Activated CD4-positive, alpha-beta memory T cell treated with anti-CD3 and anti-CD28 coated beads for 36 hours (primary cell): ENCODE results near the gene ZSWIM5. TPM values are rescaled to one million over a fixed set of nuclear protein-coding genes. Genes with fewer than 3 reads are reported as not detected.
"Not testable (repeated sequence)": the region's sequence is repeated elsewhere in the genome, so short reads cannot be mapped to it uniquely, and the experiment has no call there.

Experiments used
- CTCF ChIA-PET: fragments of 350-600 bp; sonication (Branson Sonifier 250); formaldehyde crosslinking; loops from one replicate; lab custom pipeline; 2021; ENCODE audit warnings: antibody characterized with exemption, inconsistent platforms; lab: Charles Lee
- POLR2A ChIA-PET: fragments of 350-600 bp; sonication (Branson Sonifier 250); formaldehyde crosslinking; loops from one replicate; lab custom pipeline; 2021; ENCODE audit warnings: antibody characterized with exemption; lab: Charles Lee
- DNase-seq: peaks from one replicate; pipeline ENCODE4 v3.0.0-alpha.2; 2020
- H3K27ac Mint-ChIP-seq: one replicate; pipeline ENCODE4 v1.8.0; 2021; ENCODE audit warnings: mixed read lengths
- H3K27me3 Mint-ChIP-seq: one replicate; pipeline ENCODE4 v1.8.0; 2021; ENCODE audit warnings: mixed read lengths
- H3K36me3 Mint-ChIP-seq: one replicate; pipeline ENCODE4 v1.8.0; 2021; ENCODE audit warnings: mixed read lengths
- H3K4me1 Mint-ChIP-seq: one replicate; pipeline ENCODE4 v1.8.0; 2021; ENCODE audit warnings: low read depth, mixed read lengths
- H3K4me3 Mint-ChIP-seq: one replicate; pipeline ENCODE4 v1.8.0; 2021; ENCODE audit warnings: mild to moderate bottlenecking, mixed read lengths
- H3K9me3 Mint-ChIP-seq: one replicate; pipeline ENCODE4 v1.8.0; 2021; ENCODE audit warnings: mixed read lengths
- intact Hi-C: fragments of 100-400 bp; cut with micrococcal nuclease; formaldehyde crosslinking; loops from one replicate; pipeline ENCODE4 v1.15.1; 2023
- total RNA-seq, 2 experiments: library from RNA; stranded (reverse); gene quantifications; one replicate each; pipeline ENCODE4 v1.2.3, GENCODE V29; 2021

Gene ZSWIM5
- total RNA-seq, 2 experiments from 2014 or later: 0.51 to 0.59 TPM

DNA sequence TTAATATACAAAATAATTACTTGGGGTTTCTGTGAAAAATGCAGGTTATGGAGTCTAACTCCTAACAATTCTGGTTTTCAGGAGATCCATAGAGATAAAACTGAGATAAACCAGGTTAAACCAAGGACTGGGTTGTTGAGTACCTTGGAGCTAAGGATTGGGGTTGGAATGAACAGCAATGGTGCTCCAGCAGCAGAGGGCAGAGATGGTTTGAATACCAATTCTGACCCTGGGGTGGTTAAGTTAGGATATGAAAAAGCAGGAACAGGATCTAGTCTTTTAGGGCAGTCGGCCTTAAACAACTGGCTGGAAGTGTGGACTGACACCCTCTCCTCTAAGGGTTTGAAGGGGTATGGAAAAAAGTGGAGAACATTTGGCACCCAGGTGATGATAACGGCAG is 141.3 kb downstream of the ZSWIM5 start:
- intact Hi-C loops: no loop called here
- Mint-ChIP-seq H3K4me1 (no peaks in the 10 kb centered on the region), H3K36me3 (no peaks in the 10 kb centered on the region), H3K27me3 (no peaks in the 10 kb centered on the region), H3K9me3 (no peaks in the 10 kb centered on the region), H3K4me3 (no peak overlapping the region), H3K27ac (no peak overlapping the region)
- POLR2A ChIA-PET: no interaction called here
- CTCF ChIA-PET: interaction anchor here (0.5 kb wide), 1 partner anchor 150 kb away, joined by 3 read pairs; no protein-coding TSS in a partner anchor
- DNase-seq: no peak

DNA sequence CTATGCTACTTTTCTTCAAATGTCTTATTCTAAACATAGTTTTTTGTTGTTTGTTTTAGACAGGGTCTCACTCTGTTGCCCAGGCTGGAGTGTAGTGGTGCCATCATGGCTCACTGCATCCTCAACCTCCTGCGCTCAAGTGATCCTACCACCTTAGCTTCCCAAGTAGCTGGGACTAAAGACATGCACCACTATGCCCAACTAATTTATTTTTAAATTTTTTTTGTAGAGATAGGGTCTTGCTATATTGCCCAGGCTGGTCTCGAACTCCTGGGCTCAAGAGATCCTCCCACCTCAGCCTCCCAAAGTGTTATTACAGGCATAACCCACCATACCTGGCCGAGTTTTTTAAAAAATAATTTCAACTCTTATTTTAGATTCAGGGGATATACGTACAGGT is 143.9 kb downstream of the ZSWIM5 start:
- H3K4me1 Mint-ChIP-seq, H3K9me3 Mint-ChIP-seq, intact Hi-C loops, POLR2A ChIA-PET, CTCF ChIA-PET, DNase-seq, H3K27ac Mint-ChIP-seq, H3K27me3 Mint-ChIP-seq, H3K36me3 Mint-ChIP-seq, H3K4me3 Mint-ChIP-seq: not testable (repeated sequence)

- Mint-ChIP-seq H3K9me3 (no peaks in the 10 kb centered on the region), H3K27me3 (no peaks in the 10 kb centered on the region), H3K4me3 (no peak overlapping the region), H3K36me3 (no peaks in the 10 kb centered on the region), H3K4me1 (no peaks in the 10 kb centered on the region), H3K27ac (no peak overlapping the region)
- intact Hi-C loops: no loop called here
- POLR2A ChIA-PET: no interaction called here
- DNase-seq: no peak
- CTCF ChIA-PET: no interaction called here
Measured at GRCh38 chr1:45059829-45060228, 146.6 kb downstream of the ZSWIM5 start.

GRCh38 chr1:45057542-45057941 is 148.9 kb downstream of the ZSWIM5 start:
- H3K4me1 Mint-ChIP-seq: no peaks in the 10 kb centered on the region
- no peaks in the 10 kb centered on the region for H3K9me3 Mint-ChIP-seq
- DNase-seq: no peak
- intact Hi-C loops: no loop called here
- H3K4me3 Mint-ChIP-seq: no peak overlapping the region
- no peak overlapping the region for H3K27ac Mint-ChIP-seq
- H3K27me3 Mint-ChIP-seq: no peaks in the 10 kb centered on the region
- ChIA-PET POLR2A (no interaction called here), CTCF (no interaction called here)
- H3K36me3 Mint-ChIP-seq: no peaks in the 10 kb centered on the region

GRCh38 chr1:45051005-45051772 is 155.2 kb downstream of the ZSWIM5 start:
- ChIA-PET CTCF (interaction anchor here (0.6 to 2.5 kb wide), 4 partner anchors 33 to 252 kb away, joined by 3 to 8 read pairs (median 5); no protein-coding TSS in a partner anchor), POLR2A (no interaction called here)
- no peak overlapping the region for H3K4me3 Mint-ChIP-seq
- no peak for DNase-seq
- no peaks in the 10 kb centered on the region for H3K9me3 Mint-ChIP-seq
- intact Hi-C loops: no loop called here
- no peak overlapping the region for H3K27ac Mint-ChIP-seq
- H3K27me3 Mint-ChIP-seq: no peaks in the 10 kb centered on the region
- H3K4me1 Mint-ChIP-seq: peaks cover 14% of the 10 kb centered on the region
- no peaks in the 10 kb centered on the region for H3K36me3 Mint-ChIP-seq

- POLR2A ChIA-PET: no interaction called here
- CTCF ChIA-PET: no interaction called here
- Mint-ChIP-seq H3K9me3 (no peaks in the 10 kb centered on the region), H3K36me3 (no peaks in the 10 kb centered on the region), H3K27ac (no peak overlapping the region), H3K27me3 (no peaks in the 10 kb centered on the region), H3K4me3 (no peak overlapping the region), H3K4me1 (peaks cover 14% of the 10 kb centered on the region)
- intact Hi-C loops: no loop called here
- no peak for DNase-seq
Measured at GRCh38 chr1:45047032-45047431, 159.4 kb downstream of the ZSWIM5 start.

GRCh38 chr1:45044916-45045315 is 161.5 kb downstream of the ZSWIM5 start:
- Mint-ChIP-seq H3K27me3 (no peaks in the 10 kb centered on the region), H3K4me1 (no peaks in the 10 kb centered on the region), H3K9me3 (no peaks in the 10 kb centered on the region), H3K27ac (no peak overlapping the region), H3K4me3 (no peak overlapping the region), H3K36me3 (no peaks in the 10 kb centered on the region)
- DNase-seq: no peak
- intact Hi-C loops: no loop called here
- POLR2A ChIA-PET: no interaction called here
- CTCF ChIA-PET: no interaction called here

DNA sequence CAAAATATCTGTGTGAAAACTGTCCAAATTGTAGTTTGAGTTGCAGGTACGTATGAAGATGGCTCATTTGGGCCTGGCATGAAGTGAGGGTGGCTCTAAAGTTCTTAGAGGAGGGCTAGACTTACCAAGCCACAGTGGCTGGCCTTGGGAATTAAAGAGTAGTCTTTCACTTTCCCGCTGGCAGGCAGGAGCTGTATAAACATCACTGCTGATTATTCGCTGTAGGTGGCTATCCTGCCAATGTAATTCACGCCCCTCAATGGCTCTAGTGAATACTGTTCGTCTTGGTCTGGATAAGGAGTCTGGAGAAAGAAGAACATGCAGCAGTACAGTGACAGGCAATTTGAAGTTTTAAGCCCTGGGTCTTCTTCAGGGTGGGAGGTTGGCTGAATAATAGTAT is 163.3 kb downstream of the ZSWIM5 start:
- Mint-ChIP-seq H3K9me3 (no peaks in the 10 kb centered on the region), H3K4me3 (no peak overlapping the region)
- CTCF ChIA-PET: no interaction called here

GRCh38 chr1:45040297-45040696 is 166.1 kb downstream of the ZSWIM5 start:
- ChIA-PET CTCF (no interaction called here), POLR2A (no interaction called here)
- Mint-ChIP-seq H3K27ac (no peak overlapping the region), H3K4me3 (no peak overlapping the region), H3K9me3 (no peaks in the 10 kb centered on the region), H3K36me3 (no peaks in the 10 kb centered on the region), H3K4me1 (peaks cover 5% of the 10 kb centered on the region), H3K27me3 (no peaks in the 10 kb centered on the region)
- DNase-seq: no peak
- intact Hi-C loops: no loop called here

More for the DNA sequence above, 163.3 kb downstream of the ZSWIM5 start:
- intact Hi-C loops: no loop called here
- Mint-ChIP-seq H3K27ac (no peak overlapping the region), H3K36me3 (no peaks in the 10 kb centered on the region), H3K4me1 (no peaks in the 10 kb centered on the region), H3K27me3 (no peaks in the 10 kb centered on the region)
- POLR2A ChIA-PET: no interaction called here
- DNase-seq: no peak

GRCh38 chr1:45038661-45039364 is 167.6 kb downstream of the ZSWIM5 start:
- H3K27ac Mint-ChIP-seq: no peak overlapping the region
- POLR2A ChIA-PET: no interaction called here
- peaks cover 5% of the 10 kb centered on the region for H3K4me1 Mint-ChIP-seq
- intact Hi-C loops: no loop called here
- CTCF ChIA-PET: no interaction called here
- no peak overlapping the region for H3K4me3 Mint-ChIP-seq
- H3K27me3 Mint-ChIP-seq: no peaks in the 10 kb centered on the region
- DNase-seq: no peak
- H3K36me3 Mint-ChIP-seq: no peaks in the 10 kb centered on the region
- H3K9me3 Mint-ChIP-seq: no peaks in the 10 kb centered on the region

DNA sequence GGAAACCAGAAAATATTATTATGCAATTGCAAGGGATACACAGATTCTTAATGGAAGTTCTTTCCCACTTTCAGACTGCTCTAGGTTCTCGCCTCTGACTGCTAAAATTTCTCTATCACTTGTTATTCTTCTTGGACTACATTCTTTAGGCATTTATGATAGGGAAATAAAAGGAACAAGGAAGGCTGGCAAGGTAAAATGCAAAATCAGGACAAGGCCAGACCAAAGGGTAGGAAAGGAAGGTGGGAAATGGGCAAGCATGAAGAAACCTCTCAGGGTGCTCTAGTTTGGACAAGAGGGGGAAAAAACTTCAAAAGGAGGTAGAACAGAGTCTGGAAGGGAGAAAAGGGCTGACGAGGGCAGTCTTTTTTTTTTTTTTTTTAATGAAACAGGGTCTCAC is 168.2 kb downstream of the ZSWIM5 start:
- CTCF ChIA-PET: no interaction called here
- Mint-ChIP-seq H3K27ac (no peak overlapping the region), H3K4me1 (peaks cover 5% of the 10 kb centered on the region)

GRCh38 chr1:45037456-45037855 is 168.9 kb downstream of the ZSWIM5 start:
- DNase-seq: no peak
- H3K27me3 Mint-ChIP-seq: no peaks in the 10 kb centered on the region
- ChIA-PET POLR2A (no interaction called here), CTCF (no interaction called here)
- H3K4me3 Mint-ChIP-seq: no peak overlapping the region
- H3K36me3 Mint-ChIP-seq: no peaks in the 10 kb centered on the region
- intact Hi-C loops: no loop called here
- H3K27ac Mint-ChIP-seq: no peak overlapping the region
- peaks cover 5% of the 10 kb centered on the region for H3K4me1 Mint-ChIP-seq
- no peaks in the 10 kb centered on the region for H3K9me3 Mint-ChIP-seq

More for the DNA sequence above, 168.2 kb downstream of the ZSWIM5 start:
- Mint-ChIP-seq H3K9me3 (no peaks in the 10 kb centered on the region), H3K27me3 (no peaks in the 10 kb centered on the region), H3K4me3 (no peak overlapping the region), H3K36me3 (no peaks in the 10 kb centered on the region)
- no peak for DNase-seq
- intact Hi-C loops: no loop called here
- POLR2A ChIA-PET: no interaction called here
